Neuronal stem cell (in vitro differentiated cells): Measurements from ENCODE around the gene NAA30.
"Not testable (repeated sequence)": the region's sequence is repeated elsewhere in the genome, so short reads cannot be mapped to it uniquely, and the experiment has no call there.

Source experiments
- DNase-seq: peaks from one replicate; pipeline ENCODE4 v3.0.0-alpha.2; 2013; ENCODE audit warnings: low spot score
- H2AFZ ChIP-seq: one replicate; pipeline ENCODE4 v1.6.1; 2013; ENCODE audit warnings: mild to moderate bottlenecking, low read length, inconsistent platforms
- H2AK5ac ChIP-seq: 2 replicates; pipeline ENCODE4 v1.6.1; 2013; ENCODE audit warnings: low read depth, mild to moderate bottlenecking, inconsistent platforms, low read length, moderate library complexity, mixed read lengths
- H2BK120ac ChIP-seq: 2 replicates; pipeline ENCODE4 v1.6.1; 2013; ENCODE audit warnings: low read depth, mild to moderate bottlenecking, inconsistent platforms, low read length, moderate library complexity, mixed read lengths
- H2BK12ac ChIP-seq: one replicate; pipeline ENCODE4 v1.6.1; 2013; ENCODE audit warnings: low read length, inconsistent platforms
- H2BK15ac ChIP-seq: 2 replicates; pipeline ENCODE4 v1.6.1; 2013; ENCODE audit warnings: mild to moderate bottlenecking, low read length, inconsistent platforms, mixed read lengths
- H2BK5ac ChIP-seq: one replicate; pipeline ENCODE4 v1.6.1; 2013; ENCODE audit warnings: inconsistent platforms, mild to moderate bottlenecking, low read length, moderate library complexity
- H3K14ac ChIP-seq: one replicate; pipeline ENCODE4 v1.6.1; 2013; ENCODE audit warnings: low read length, inconsistent platforms
- H3K18ac ChIP-seq: 2 replicates; pipeline ENCODE4 v1.6.1; 2013; ENCODE audit warnings: low read length, inconsistent platforms
- H3K23ac ChIP-seq: 2 replicates; pipeline ENCODE4 v1.6.1; 2013; ENCODE audit warnings: low read depth, mild to moderate bottlenecking, mixed read lengths, low read length, inconsistent platforms; ENCODE audit not compliant: poor library complexity
- H3K27ac ChIP-seq: replicated peaks from 3 replicates; pipeline ENCODE4 v1.5.1; 2013; ENCODE audit warnings: low read length, inconsistent platforms
- H3K27me3 ChIP-seq, 3 experiments: 2 replicates each; pipeline ENCODE4 v1.6.1; 2013; ENCODE audit warnings: low read length in 3 of 3, mild to moderate bottlenecking in 2 of 3, inconsistent platforms in 1 of 3, low read depth in 1 of 3, mixed read lengths in 1 of 3, moderate library complexity in 1 of 3; ENCODE audit not compliant: control insufficient read depth in 3 of 3, insufficient read depth in 3 of 3
- H3K36me3 ChIP-seq, 2 donors: replicated peaks in 1 of 2; 2 replicates each; pipeline ENCODE4 v1.6.1; 2013; ENCODE audit warnings: low read length in 2 of 2; ENCODE audit not compliant: control insufficient read depth in 2 of 2, insufficient read depth in 2 of 2
- H3K4ac ChIP-seq: 2 replicates; pipeline ENCODE4 v1.6.1; 2013; ENCODE audit warnings: inconsistent platforms, mild to moderate bottlenecking, low read length, moderate library complexity
- H3K4me1 ChIP-seq, 2 donors: 1 replicate in 1 of 2; 2 replicates in 1 of 2; pipeline ENCODE4 v1.6.1; 2013; ENCODE audit warnings: low read length in 2 of 2, low read depth in 1 of 2; ENCODE audit not compliant: control insufficient read depth in 2 of 2, insufficient read depth in 1 of 2
- H3K4me2 ChIP-seq: one replicate; pipeline ENCODE4 v1.6.1; 2013; ENCODE audit warnings: mild to moderate bottlenecking, low read length, inconsistent platforms; ENCODE audit not compliant: insufficient read depth, poor library complexity, severe bottlenecking
- H3K4me3 ChIP-seq, 2 donors: 2 replicates each; pipeline ENCODE4 v1.5.1; 2013; ENCODE audit warnings: low read length in 2 of 2, mild to moderate bottlenecking in 2 of 2, inconsistent platforms in 1 of 2, moderate library complexity in 1 of 2
- H3K79me1 ChIP-seq: one replicate; pipeline ENCODE4 v1.6.1; 2013; ENCODE audit warnings: low read depth, mild to moderate bottlenecking, inconsistent platforms, low read length, moderate library complexity
- H3K9ac ChIP-seq: one replicate; pipeline ENCODE4 v1.6.1; 2013; ENCODE audit warnings: mild to moderate bottlenecking, low read depth, low read length, inconsistent platforms; ENCODE audit not compliant: poor library complexity
- H3K9me3 ChIP-seq, 2 donors: replicated peaks in 1 of 2; 2 replicates each; pipeline versions ENCODE3 to v1.6.1; 2013; ENCODE audit warnings: low read length in 2 of 2, mild to moderate bottlenecking in 2 of 2, inconsistent platforms in 1 of 2, low read depth in 1 of 2, mixed read lengths in 1 of 2, moderate library complexity in 1 of 2; ENCODE audit not compliant: control insufficient read depth in 2 of 2, insufficient read depth in 1 of 2
- H4K8ac ChIP-seq: one replicate; pipeline ENCODE4 v1.6.1; 2013; ENCODE audit warnings: low read depth, mild to moderate bottlenecking, inconsistent platforms, low read length, moderate library complexity
- H4K91ac ChIP-seq: one replicate; pipeline ENCODE4 v1.6.1; 2013; ENCODE audit warnings: low read length, low read depth, mild to moderate bottlenecking, inconsistent platforms; ENCODE audit not compliant: poor library complexity
- WGBS, 2 donors: extraction: QIAGEN DNeasy Blood & Tissue Kit; methylation state at CpG; one replicate each; pipeline ENCODE4 v1.1.7; 2013; ENCODE audit warnings: missing lambda C conversion rate in 2 of 2, mixed read lengths in 1 of 2; ENCODE audit not compliant: insufficient read length in 2 of 2, insufficient replicate concordance in 1 of 2; ENCODE audit errors: extremely low coverage in 2 of 2; 5-methylcytosine and 5-hydroxymethylcytosine counted together

NAA30 gene

DNA sequence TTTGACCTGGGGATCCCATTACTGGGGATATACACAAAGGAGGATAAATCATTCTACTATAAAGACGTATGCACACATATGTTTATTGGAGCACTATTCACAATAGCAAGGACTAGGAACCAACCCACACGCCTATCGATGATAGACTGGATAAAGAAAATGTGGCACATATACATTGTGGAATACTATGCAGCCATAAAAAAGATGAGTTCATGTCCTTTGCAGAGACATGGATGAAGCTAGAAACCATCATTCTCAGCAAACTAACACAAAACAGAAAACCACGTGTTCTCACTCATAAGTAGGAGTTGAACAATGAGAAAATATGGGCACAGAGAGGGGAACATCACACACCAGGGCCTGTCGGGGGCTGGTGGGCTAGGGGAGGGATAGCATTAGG, 20.2 kb upstream of the NAA30 start:
- H3K9me3 ChIP-seq, H3K4ac ChIP-seq, H3K27me3 ChIP-seq, H3K18ac ChIP-seq, H2BK12ac ChIP-seq, H3K14ac ChIP-seq, H3K27ac ChIP-seq, H2BK120ac ChIP-seq, H3K9ac ChIP-seq, H4K91ac ChIP-seq, H3K23ac ChIP-seq, DNase-seq, H3K36me3 ChIP-seq, H3K4me3 ChIP-seq, H2AFZ ChIP-seq, H2AK5ac ChIP-seq, H2BK15ac ChIP-seq, H4K8ac ChIP-seq, H3K79me1 ChIP-seq, H2BK5ac ChIP-seq, H3K4me2 ChIP-seq: not testable (repeated sequence)
- WGBS, 2 donors = no CpG with 5 or more reads among the region's 5 CpGs
- peaks cover 0 to 10% of the 10 kb centered on the region in 2 donors for H3K4me1 ChIP-seq

DNA sequence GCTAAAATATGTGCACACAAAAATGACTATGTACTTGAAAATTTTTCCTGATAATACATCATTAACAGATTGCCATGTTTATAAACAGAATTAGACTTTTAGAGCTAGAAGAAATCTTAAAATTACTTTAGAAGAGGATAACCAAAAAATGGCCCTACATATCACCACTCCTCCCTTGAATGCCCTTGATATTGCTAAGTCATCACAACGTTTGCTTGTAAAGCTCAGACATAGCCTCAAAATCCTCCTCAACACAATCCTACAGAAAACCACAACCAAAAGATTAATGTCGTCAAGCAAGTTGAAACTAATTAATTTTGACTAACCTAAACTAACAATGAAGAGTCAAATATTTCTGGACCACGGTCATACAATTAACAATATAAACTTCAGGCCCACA, 19.4 kb upstream of the NAA30 start:
- no peaks in the 10 kb centered on the region for H3K36me3 ChIP-seq
- WGBS, 2 donors = no CpG with 5 or more reads among the region's 3 CpGs
- no peak overlapping the region for H2BK15ac ChIP-seq
- no peak overlapping the region for H3K18ac ChIP-seq
- H2BK12ac ChIP-seq = no peak overlapping the region
- H4K8ac ChIP-seq = no peak overlapping the region
- no peak overlapping the region for H3K4me2 ChIP-seq
- H3K79me1 ChIP-seq = no peaks in the 10 kb centered on the region
- no peak overlapping the region for H3K23ac ChIP-seq
- H3K4ac ChIP-seq = no peak overlapping the region
- no peak overlapping the region for H2BK120ac ChIP-seq
- DNase-seq = no peak
- H3K9me3 ChIP-seq = no peaks in the 10 kb centered on the region
- peaks cover 0 to 5% of the 10 kb centered on the region in 2 donors for H3K4me1 ChIP-seq
- no peak overlapping the region for H2BK5ac ChIP-seq
- no peak overlapping the region for H2AK5ac ChIP-seq
- no peak overlapping the region for H3K4me3 ChIP-seq
- H2AFZ ChIP-seq = no peak overlapping the region
- no peak overlapping the region for H3K9ac ChIP-seq
- H3K27ac ChIP-seq = no peak overlapping the region
- H3K27me3 ChIP-seq = no peaks in the 10 kb centered on the region
- no peak overlapping the region for H4K91ac ChIP-seq
- no peak overlapping the region for H3K14ac ChIP-seq

- no peak overlapping the region for H3K14ac ChIP-seq
- H3K4me3 ChIP-seq = no peak overlapping the region
- no peak overlapping the region for H3K27ac ChIP-seq
- no peak overlapping the region for H3K9ac ChIP-seq
- no peaks in the 10 kb centered on the region for H3K4me1 ChIP-seq
- H3K36me3 ChIP-seq = no peaks in the 10 kb centered on the region
- no peak overlapping the region for H4K91ac ChIP-seq
- H2AK5ac ChIP-seq = no peak overlapping the region
- H4K8ac ChIP-seq = no peak overlapping the region
- no peaks in the 10 kb centered on the region for H3K79me1 ChIP-seq
- no peak overlapping the region for H2AFZ ChIP-seq
- no peak overlapping the region for H2BK5ac ChIP-seq
- no peaks in the 10 kb centered on the region for H3K9me3 ChIP-seq
- no peak overlapping the region for H3K4me2 ChIP-seq
- WGBS, 2 donors = no CpG with 5 or more reads among the region's 3 CpGs
- no peak for DNase-seq
- H3K23ac ChIP-seq = no peak overlapping the region
- H2BK12ac ChIP-seq = no peak overlapping the region
- no peak overlapping the region for H2BK120ac ChIP-seq
- no peak overlapping the region for H3K4ac ChIP-seq
- H3K18ac ChIP-seq = no peak overlapping the region
- no peaks in the 10 kb centered on the region for H3K27me3 ChIP-seq
- H2BK15ac ChIP-seq = no peak overlapping the region
Measured at GRCh38 chr14:57375156-57375555, 15.2 kb upstream of the NAA30 start.

DNA sequence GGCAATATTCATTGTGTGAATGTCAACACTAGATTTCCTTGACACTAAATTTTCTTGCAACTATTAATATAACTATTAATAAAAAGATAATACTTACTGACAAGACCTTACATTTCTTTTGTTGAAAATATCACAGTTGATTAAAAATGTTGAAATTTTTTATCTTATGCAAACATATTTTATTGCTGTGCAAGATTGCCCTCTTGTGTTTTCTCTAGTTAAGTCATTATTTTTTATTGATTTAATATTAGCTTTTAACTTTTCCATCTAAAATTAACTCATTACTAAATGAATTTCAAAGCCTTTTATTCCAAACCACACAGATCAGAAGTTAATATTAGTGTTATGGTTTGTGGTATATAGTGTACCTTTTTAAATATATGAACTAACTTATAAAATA, 11.7 kb upstream of the NAA30 start:
- no peak for DNase-seq
- no peak overlapping the region for H2BK120ac ChIP-seq

More for the DNA sequence above, 11.7 kb upstream of the NAA30 start:
- H4K91ac ChIP-seq = no peak overlapping the region
- no peak overlapping the region for H3K4me2 ChIP-seq
- H2BK15ac ChIP-seq = no peak overlapping the region
- no peak overlapping the region for H3K27ac ChIP-seq
- H3K14ac ChIP-seq = no peak overlapping the region
- H3K18ac ChIP-seq = no peak overlapping the region
- H3K4me1 ChIP-seq = peaks cover 0 to 2% of the 10 kb centered on the region in 2 donors
- H2BK5ac ChIP-seq = no peak overlapping the region
- no peak overlapping the region for H2AFZ ChIP-seq
- no peaks in the 10 kb centered on the region for H3K79me1 ChIP-seq
- peaks cover 0 to 13% (median 0%) of the 10 kb centered on the region in 3 experiments for H3K27me3 ChIP-seq
- no peak overlapping the region for H3K4ac ChIP-seq
- H3K9ac ChIP-seq = no peak overlapping the region
- no peak overlapping the region for H2AK5ac ChIP-seq
- H3K9me3 ChIP-seq = no peaks in the 10 kb centered on the region
- no peak overlapping the region for H3K23ac ChIP-seq
- H2BK12ac ChIP-seq = no peak overlapping the region
- H3K4me3 ChIP-seq = no peak overlapping the region
- H4K8ac ChIP-seq = no peak overlapping the region
- H3K36me3 ChIP-seq = no peaks in the 10 kb centered on the region
